ENCODE results near the gene TTC9B. TPM values are rescaled to one million over a fixed set of nuclear protein-coding genes. Genes with fewer than 3 reads are reported as not detected.
A peak's percentile ranks its signal among the peaks of the same experiment; 100 is the strongest.

The TTC9B gene
- total and polyA plus RNA-seq, 2 of the 8 experiments (the other 6 are each of a cell fraction or from before 2014, with no cell fraction given) = 0.26 TPM; not detected in 1

- no peak overlapping the region for H3K4me2 ChIP-seq (ENCODE audit: insufficient read depth in 1 of 2, low read depth in 2 of 2, low read length in 2 of 2)
- H3K9me3 ChIP-seq (ENCODE audit: insufficient read depth in 2 of 2, low read depth in 1 of 2, low read length in 1 of 2) = no peaks in the 10 kb centered on the region
- no peak overlapping the region for H2BK12ac ChIP-seq (ENCODE audit: low read depth, low read length)
- H4K20me1 ChIP-seq (replicated peaks in 1 of 2; ENCODE audit: control insufficient read depth in 1 of 2, insufficient read depth in 2 of 2, low read length in 2 of 2) = peaks cover 0 to 11% of the 10 kb centered on the region in 2 experiments
- POLR2A ChIA-PET (ENCODE audit: partially characterized antibody) = interaction anchor here (1.1 kb wide), 1 partner anchor 10 kb away, joined by 3 read pairs; no protein-coding TSS in a partner anchor
- H3K23ac ChIP-seq (ENCODE audit: insufficient read length) = no peak overlapping the region
- no peaks in the 10 kb centered on the region for H3K27me3 ChIP-seq (replicated peaks in 1 of 4; ENCODE audit: control insufficient read depth in 3 of 4, extremely low read depth in 1 of 4, insufficient read depth in 3 of 4, low read length in 3 of 4)
- no peak overlapping the region for H2BK120ac ChIP-seq (replicated peaks; ENCODE audit: low read depth, low read length)
- no peak overlapping the region for H2AFZ ChIP-seq (ENCODE audit: low read length)
- H4K5ac ChIP-seq (ENCODE audit: insufficient read length, low read depth, low read length) = no peak overlapping the region
- no peak overlapping the region for H2BK15ac ChIP-seq (ENCODE audit: low read length)
- no peak overlapping the region for H4K8ac ChIP-seq (ENCODE audit: extremely low read depth, insufficient read depth, low read length)
- H3K36me3 ChIP-seq (ENCODE audit: control insufficient read depth in 2 of 4, insufficient read depth in 4 of 4, low read length in 3 of 4) = peaks cover 7 to 26% (median 13%) of the 10 kb centered on the region in 4 experiments; a peak in 5 of 8 replicates
- no peak overlapping the region for H3K18ac ChIP-seq (ENCODE audit: extremely low read depth, low read length)
- H4K91ac ChIP-seq (replicated peaks; ENCODE audit: insufficient read length, low read length) = no peak overlapping the region
- H2AK5ac ChIP-seq (ENCODE audit: low read depth, low read length) = no peak overlapping the region
- H3K27ac ChIP-seq (ENCODE audit: low read depth, low read length) = no peak overlapping the region
- TF ChIP-seq SP1 (IDR thresholded peaks at IDR 0.05; ENCODE audit: low read depth, low read length) (no peak), EGR1 (IDR thresholded peaks at IDR 0.05; ENCODE audit: borderline replicate concordance, low read depth, low read length) (no peak), HDAC6 (IDR thresholded peaks at IDR 0.05; ENCODE audit: low read depth, low read length) (no peak)
- H3K56ac ChIP-seq (replicated peaks; ENCODE audit: insufficient read length, low read depth, low read length) = no peak overlapping the region
- no peak overlapping the region for H3K14ac ChIP-seq (ENCODE audit: insufficient read length)
- CTCF ChIA-PET (ENCODE audit: partially characterized antibody) = interaction anchor here (1.4 to 2.4 kb wide), 2 partner anchors 8 to 10 kb away, joined by 3 to 8 read pairs; no protein-coding TSS in a partner anchor
- no peak for FAIRE-seq
- peaks cover 0 to 5% of the 10 kb centered on the region in 2 experiments; a peak in 1 of 4 replicates for H3K79me2 ChIP-seq (ENCODE audit: control insufficient read depth in 1 of 2, insufficient read depth in 2 of 2, low read length in 2 of 2)
- 84% methylated on average over 8 of the region's 8 CpGs; no CpG with 5 or more reads in 1 of the 2 experiments for WGBS, 2 experiments (ENCODE audit: extremely low coverage in 1 of 2, insufficient coverage in 1 of 2, insufficient read length in 1 of 2, insufficient replicate concordance in 2 of 2, low coverage in 1 of 2, low lambda C conversion rate in 2 of 2, missing lambda C conversion rate in 1 of 2)
- no peaks in the 10 kb centered on the region; the same call in 1 of the 2 replicates for H3K79me1 ChIP-seq (ENCODE audit: low read depth, low read length)
- DNase-seq (ENCODE audit: low read depth in 1 of 2, low spot score in 2 of 2) = no peak
- 0 out of 2 replicates have a peak overlapping the region, but pooled peaks have one; percentile 0 for H2BK5ac ChIP-seq (ENCODE audit: low read depth, low read length)
- H2BK20ac ChIP-seq (ENCODE audit: low read length) = no peak overlapping the region
- H3K9ac ChIP-seq (replicated peaks in 1 of 4; ENCODE audit: extremely low read depth in 1 of 4, low read depth in 3 of 4, low read length in 3 of 4) = no peak overlapping the region
- H3K23me2 ChIP-seq (ENCODE audit: low read depth, low read length) = no peaks in the 10 kb centered on the region; the same call in 1 of the 2 replicates
- H3K4me3 ChIP-seq (ENCODE audit: extremely low read depth in 1 of 4, insufficient read depth in 2 of 4, low read depth in 3 of 4, low read length in 4 of 4) = no peak overlapping the region
- no peak overlapping the region for H3K4ac ChIP-seq (replicated peaks; ENCODE audit: insufficient read length, low read depth, low read length)
- H3K4me1 ChIP-seq (replicated peaks in 1 of 4; ENCODE audit: control insufficient read depth in 3 of 4, insufficient read depth in 4 of 4, low read length in 3 of 4) = peaks cover 0 to 6% (median 4%) of the 10 kb centered on the region in 4 experiments; a peak in 6 of 7 replicates
Measured at GRCh38 chr19:40256512-40256911, 38.3 kb upstream of the TTC9B start.

All from H1 (cell line).